Colonic mucosa (tissue), 4 donors: ENCODE data around the gene CLEC16A. TPM values are rescaled to one million over a fixed set of nuclear protein-coding genes. Genes with fewer than 3 reads are reported as not detected.

Source experiments
- DNase-seq: peaks from one replicate; pipeline ENCODE4 v3.0.0-alpha.2; 2020
- H3K27ac ChIP-seq: fragments of 200-600 bp; one replicate; pipeline ENCODE4 v1.8.0; 2021
- H3K27me3 ChIP-seq: fragments of 200-600 bp; one replicate; pipeline ENCODE4 v1.8.0; 2021
- H3K36me3 ChIP-seq: fragments of 200-600 bp; one replicate; pipeline ENCODE4 v1.8.0; 2021
- H3K4me1 ChIP-seq: fragments of 200-600 bp; one replicate; pipeline ENCODE4 v1.8.0; 2021; ENCODE audit warnings: mild to moderate bottlenecking
- H3K4me3 ChIP-seq: fragments of 200-600 bp; one replicate; pipeline ENCODE4 v1.8.0; 2021
- H3K9ac ChIP-seq, 2 donors: one replicate each; pipeline ENCODE4 v1.7.0; 2013; ENCODE audit warnings: control low read depth in 2 of 2, low read depth in 2 of 2, low read length in 2 of 2
- H3K9me3 ChIP-seq: fragments of 200-600 bp; one replicate; pipeline ENCODE4 v1.8.0; 2021
- intact Hi-C: fragments of 100-400 bp; cut with DNase I; formaldehyde crosslinking; loops from one replicate; pipeline ENCODE4 v1.14.1; 2022
- total RNA-seq, 2 donors: library from RNA; stranded (reverse); fragmentation: NEBNext Ultra II Directional in 1 of 2; extraction: Animal tissue kit (Norgen Biotek cat#: 25700) in 1 of 2; gene quantifications; one replicate each; pipeline ENCODE4 v1.2.1, GENCODE V29; 2021
- TF ChIP-seq, protein P1 (sequence below): fragments of 200-600 bp; IDR thresholded peaks from one replicate; pipeline ENCODE4 v1.8.0; 2022; ENCODE audit warnings: antibody characterized with exemption, mild to moderate bottlenecking
- donor health status: healthy.
- donor health status: DM: no; HTN: no; CAD: no.
- donor health status: DM: no; HTN: no; CAD: no.

Gene CLEC16A
- total RNA-seq, 2 donors from 2014 or later: 24.9 to 29.6 TPM

- Histone ChIP-seq H3K4me3 (no peak overlapping the region), H3K36me3 (no peaks in the 10 kb centered on the region), H3K9ac (no peak overlapping the region), H3K4me1 (no peaks in the 10 kb centered on the region), H3K9me3 (no peaks in the 10 kb centered on the region), H3K27me3 (no peaks in the 10 kb centered on the region), H3K27ac (no peak overlapping the region)
- TF ChIP-seq, protein P1, sequence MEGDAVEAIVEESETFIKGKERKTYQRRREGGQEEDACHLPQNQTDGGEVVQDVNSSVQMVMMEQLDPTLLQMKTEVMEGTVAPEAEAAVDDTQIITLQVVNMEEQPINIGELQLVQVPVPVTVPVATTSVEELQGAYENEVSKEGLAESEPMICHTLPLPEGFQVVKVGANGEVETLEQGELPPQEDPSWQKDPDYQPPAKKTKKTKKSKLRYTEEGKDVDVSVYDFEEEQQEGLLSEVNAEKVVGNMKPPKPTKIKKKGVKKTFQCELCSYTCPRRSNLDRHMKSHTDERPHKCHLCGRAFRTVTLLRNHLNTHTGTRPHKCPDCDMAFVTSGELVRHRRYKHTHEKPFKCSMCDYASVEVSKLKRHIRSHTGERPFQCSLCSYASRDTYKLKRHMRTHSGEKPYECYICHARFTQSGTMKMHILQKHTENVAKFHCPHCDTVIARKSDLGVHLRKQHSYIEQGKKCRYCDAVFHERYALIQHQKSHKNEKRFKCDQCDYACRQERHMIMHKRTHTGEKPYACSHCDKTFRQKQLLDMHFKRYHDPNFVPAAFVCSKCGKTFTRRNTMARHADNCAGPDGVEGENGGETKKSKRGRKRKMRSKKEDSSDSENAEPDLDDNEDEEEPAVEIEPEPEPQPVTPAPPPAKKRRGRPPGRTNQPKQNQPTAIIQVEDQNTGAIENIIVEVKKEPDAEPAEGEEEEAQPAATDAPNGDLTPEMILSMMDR: no peak
- no peak for DNase-seq
- intact Hi-C loops: no loop called here
Observed at GRCh38 chr16:11163761-11164261, 219.4 kb downstream of the CLEC16A start.

- intact Hi-C loops: no loop called here
- no peak for DNase-seq
- Histone ChIP-seq H3K4me3 (no peak overlapping the region), H3K4me1 (no peaks in the 10 kb centered on the region), H3K27ac (no peak overlapping the region), H3K27me3 (no peaks in the 10 kb centered on the region), H3K9me3 (no peaks in the 10 kb centered on the region), H3K9ac (no peak overlapping the region), H3K36me3 (no peaks in the 10 kb centered on the region)
- TF ChIP-seq, protein P1: no peak
Observed at GRCh38 chr16:11164482-11165270, 220.3 kb downstream of the CLEC16A start.

- H3K4me1 ChIP-seq: no peaks in the 10 kb centered on the region
- no peak overlapping the region for H3K4me3 ChIP-seq
- no peaks in the 10 kb centered on the region for H3K27me3 ChIP-seq
- no peaks in the 10 kb centered on the region for H3K36me3 ChIP-seq
- DNase-seq: no peak
- TF ChIP-seq, protein P1: no peak
- H3K27ac ChIP-seq: no peak overlapping the region
- no peak overlapping the region for H3K9ac ChIP-seq
- H3K9me3 ChIP-seq: no peaks in the 10 kb centered on the region
- intact Hi-C loops: no loop called here
Observed at GRCh38 chr16:11165349-11165748, 221.0 kb downstream of the CLEC16A start.

DNA sequence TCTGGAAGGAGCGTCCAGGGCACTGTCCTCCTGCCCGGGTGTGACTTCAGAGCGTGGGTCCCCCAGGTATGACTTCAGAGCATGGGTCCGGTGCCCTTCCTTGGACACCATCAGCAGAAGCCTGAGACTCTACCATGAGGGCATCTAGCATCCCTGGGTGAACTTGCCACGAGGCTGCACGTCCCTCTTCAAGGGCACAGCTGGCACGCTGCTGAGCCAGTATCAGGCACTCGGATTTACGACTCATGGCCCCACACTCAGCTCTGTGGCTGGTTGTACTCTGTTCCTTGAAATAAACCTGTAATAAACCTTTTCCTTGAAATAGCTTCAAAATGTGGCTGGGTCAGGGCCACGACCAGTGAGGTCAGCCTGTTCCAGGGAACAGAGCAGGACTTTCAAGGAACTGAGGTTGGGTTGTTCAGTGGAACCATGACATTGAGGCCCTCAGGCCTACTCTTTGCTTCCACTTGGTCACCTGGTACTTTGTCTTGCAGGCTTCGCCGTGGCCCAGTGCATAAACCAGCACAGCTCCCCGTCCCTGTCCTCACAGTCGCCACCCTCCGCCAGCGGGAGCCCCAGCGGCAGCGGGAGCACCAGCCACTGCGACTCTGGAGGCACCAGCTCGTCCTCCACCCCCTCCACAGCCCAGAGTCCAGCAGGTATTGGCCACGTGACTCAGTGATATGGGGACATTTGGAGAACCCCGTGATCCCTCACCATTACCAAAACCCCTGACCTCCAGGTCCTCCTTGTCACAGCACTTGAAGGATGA lies 221.7 kb downstream of the CLEC16A start:
- Histone ChIP-seq H3K4me3 (no peak overlapping the region), H3K4me1 (no peaks in the 10 kb centered on the region), H3K27ac (no peak overlapping the region), H3K36me3 (no peaks in the 10 kb centered on the region), H3K9ac (no peak overlapping the region), H3K9me3 (no peaks in the 10 kb centered on the region), H3K27me3 (no peaks in the 10 kb centered on the region)
- DNase-seq: no peak
- intact Hi-C loops: no loop called here
- TF ChIP-seq, protein P1: no peak

GRCh38 chr16:11167581-11167980 lies 223.2 kb downstream of the CLEC16A start:
- no peak overlapping the region for H3K27ac ChIP-seq
- TF ChIP-seq, protein P1: no peak

More at GRCh38 chr16:11167581-11167980, 223.2 kb downstream of the CLEC16A start:
- Histone ChIP-seq H3K9ac (no peak overlapping the region), H3K27me3 (no peaks in the 10 kb centered on the region), H3K4me3 (no peak overlapping the region), H3K36me3 (no peaks in the 10 kb centered on the region), H3K4me1 (no peaks in the 10 kb centered on the region), H3K9me3 (no peaks in the 10 kb centered on the region)
- intact Hi-C loops: no loop called here
- DNase-seq: no peak
